Ishikawa (cell line): ENCODE measurements around the gene CATSPER3.

ENCODE experiments used
- CEBPB ChIP-seq: IDR thresholded peaks from 2 replicates; pipeline ENCODE4 v1.6.1; 2012
- CREB1 ChIP-seq: IDR thresholded peaks from 2 replicates; pipeline ENCODE4 v1.6.1; 2012; ENCODE audit warnings: low read depth
- EGR1 ChIP-seq: IDR thresholded peaks from 2 replicates; pipeline ENCODE4 v1.6.1; 2012
- EP300 ChIP-seq: IDR thresholded peaks from 2 replicates; pipeline ENCODE4 v1.6.1; 2012; ENCODE audit warnings: borderline replicate concordance
- FOXM1 ChIP-seq: IDR thresholded peaks from 2 replicates; pipeline ENCODE4 v1.6.1; 2012; ENCODE audit warnings: low read depth, borderline replicate concordance
- NFIC ChIP-seq: IDR thresholded peaks from 2 replicates; pipeline ENCODE4 v1.6.1; 2012
- RAD21 ChIP-seq: IDR thresholded peaks from 2 replicates; pipeline ENCODE4 v1.6.1; 2012; ENCODE audit warnings: low read depth
- TAF1 ChIP-seq: IDR thresholded peaks from 2 replicates; pipeline ENCODE4 v1.6.1; 2012; ENCODE audit warnings: low read depth, mild to moderate bottlenecking
- TCF12 ChIP-seq: IDR thresholded peaks from 2 replicates; pipeline ENCODE4 v1.6.1; 2012; ENCODE audit warnings: low read depth
- TEAD4 ChIP-seq: IDR thresholded peaks from 2 replicates; pipeline ENCODE4 v1.6.1; 2012
- YY1 ChIP-seq: IDR thresholded peaks from 2 replicates; pipeline ENCODE4 v1.6.1; 2012; ENCODE audit warnings: low read depth
- ZBTB7A ChIP-seq: IDR thresholded peaks from 2 replicates; pipeline ENCODE4 v1.6.1; 2012; ENCODE audit warnings: low read depth
- TF ChIP-seq, protein P1 (sequence below): IDR thresholded peaks from 2 replicates; pipeline ENCODE4 v1.6.1; 2012
- TF ChIP-seq, protein P2 (sequence below): IDR thresholded peaks from 2 replicates; pipeline ENCODE4 v1.6.1; 2012
- TF ChIP-seq, protein P3 (sequence below): IDR thresholded peaks from 2 replicates; pipeline ENCODE4 v1.6.1; 2012; ENCODE audit warnings: low read depth, mild to moderate bottlenecking

Gene CATSPER3

DNA sequence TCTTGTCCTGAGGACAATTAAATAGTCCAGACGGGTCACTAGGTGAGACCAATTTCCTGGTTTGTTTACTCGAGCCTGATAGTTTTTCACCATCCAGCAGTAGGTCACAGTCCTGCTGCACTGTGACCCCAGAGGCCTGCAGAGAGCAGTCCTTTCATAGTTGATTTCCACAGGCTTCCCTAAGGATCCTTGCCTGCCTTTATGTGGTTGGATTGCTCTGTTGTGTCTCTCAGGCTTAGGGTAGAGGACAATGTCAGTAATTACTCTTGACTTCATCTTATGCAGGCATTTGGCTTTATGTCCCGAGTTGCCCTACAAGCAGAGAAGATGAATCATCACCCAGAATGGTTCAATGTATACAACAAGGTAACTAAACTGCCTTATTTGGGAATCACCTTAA is 9.0 kb upstream of the CATSPER3 start:
- TF ChIP-seq FOXM1, result no peak
- TF ChIP-seq YY1, result no peak
- no peak for TF ChIP-seq EGR1
- no peak for TF ChIP-seq TEAD4
- TF ChIP-seq NFIC, result no peak
- TF ChIP-seq TAF1, result no peak
- no peak for TF ChIP-seq CREB1
- TF ChIP-seq RAD21, result no peak
- TF ChIP-seq, protein P1, sequence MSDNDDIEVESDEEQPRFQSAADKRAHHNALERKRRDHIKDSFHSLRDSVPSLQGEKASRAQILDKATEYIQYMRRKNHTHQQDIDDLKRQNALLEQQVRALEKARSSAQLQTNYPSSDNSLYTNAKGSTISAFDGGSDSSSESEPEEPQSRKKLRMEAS, result no peak
- TF ChIP-seq EP300, result no peak
- TF ChIP-seq CEBPB, result no peak
- TF ChIP-seq TCF12, result no peak
- TF ChIP-seq, protein P2, sequence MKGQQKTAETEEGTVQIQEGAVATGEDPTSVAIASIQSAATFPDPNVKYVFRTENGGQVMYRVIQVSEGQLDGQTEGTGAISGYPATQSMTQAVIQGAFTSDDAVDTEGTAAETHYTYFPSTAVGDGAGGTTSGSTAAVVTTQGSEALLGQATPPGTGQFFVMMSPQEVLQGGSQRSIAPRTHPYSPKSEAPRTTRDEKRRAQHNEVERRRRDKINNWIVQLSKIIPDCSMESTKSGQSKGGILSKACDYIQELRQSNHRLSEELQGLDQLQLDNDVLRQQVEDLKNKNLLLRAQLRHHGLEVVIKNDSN, result no peak
- TF ChIP-seq, protein P3, sequence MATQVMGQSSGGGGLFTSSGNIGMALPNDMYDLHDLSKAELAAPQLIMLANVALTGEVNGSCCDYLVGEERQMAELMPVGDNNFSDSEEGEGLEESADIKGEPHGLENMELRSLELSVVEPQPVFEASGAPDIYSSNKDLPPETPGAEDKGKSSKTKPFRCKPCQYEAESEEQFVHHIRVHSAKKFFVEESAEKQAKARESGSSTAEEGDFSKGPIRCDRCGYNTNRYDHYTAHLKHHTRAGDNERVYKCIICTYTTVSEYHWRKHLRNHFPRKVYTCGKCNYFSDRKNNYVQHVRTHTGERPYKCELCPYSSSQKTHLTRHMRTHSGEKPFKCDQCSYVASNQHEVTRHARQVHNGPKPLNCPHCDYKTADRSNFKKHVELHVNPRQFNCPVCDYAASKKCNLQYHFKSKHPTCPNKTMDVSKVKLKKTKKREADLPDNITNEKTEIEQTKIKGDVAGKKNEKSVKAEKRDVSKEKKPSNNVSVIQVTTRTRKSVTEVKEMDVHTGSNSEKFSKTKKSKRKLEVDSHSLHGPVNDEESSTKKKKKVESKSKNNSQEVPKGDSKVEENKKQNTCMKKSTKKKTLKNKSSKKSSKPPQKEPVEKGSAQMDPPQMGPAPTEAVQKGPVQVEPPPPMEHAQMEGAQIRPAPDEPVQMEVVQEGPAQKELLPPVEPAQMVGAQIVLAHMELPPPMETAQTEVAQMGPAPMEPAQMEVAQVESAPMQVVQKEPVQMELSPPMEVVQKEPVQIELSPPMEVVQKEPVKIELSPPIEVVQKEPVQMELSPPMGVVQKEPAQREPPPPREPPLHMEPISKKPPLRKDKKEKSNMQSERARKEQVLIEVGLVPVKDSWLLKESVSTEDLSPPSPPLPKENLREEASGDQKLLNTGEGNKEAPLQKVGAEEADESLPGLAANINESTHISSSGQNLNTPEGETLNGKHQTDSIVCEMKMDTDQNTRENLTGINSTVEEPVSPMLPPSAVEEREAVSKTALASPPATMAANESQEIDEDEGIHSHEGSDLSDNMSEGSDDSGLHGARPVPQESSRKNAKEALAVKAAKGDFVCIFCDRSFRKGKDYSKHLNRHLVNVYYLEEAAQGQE, result no peak
- no peak for TF ChIP-seq ZBTB7A

DNA sequence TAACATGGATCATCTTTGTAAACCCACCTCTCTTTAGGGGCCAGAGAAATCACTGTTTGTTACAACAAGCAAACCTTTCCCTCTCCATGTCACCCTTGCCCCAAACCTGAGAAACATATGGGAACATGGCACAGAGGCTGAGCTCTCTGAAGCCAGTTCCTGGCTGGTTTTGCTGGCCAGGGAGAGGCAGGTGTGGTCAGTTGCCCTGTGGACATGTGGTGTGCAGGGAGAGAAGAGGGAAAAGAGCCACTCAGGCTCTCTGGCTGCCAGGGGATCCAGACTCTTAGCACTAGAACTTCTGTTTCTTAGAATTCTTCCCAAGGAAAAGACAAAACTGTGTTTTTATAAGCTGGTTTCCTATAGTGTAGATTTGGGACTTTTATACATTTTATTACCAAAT is 4.6 kb upstream of the CATSPER3 start:
- TF ChIP-seq TAF1 (no peak), EP300 (no peak), RAD21 (no peak), YY1 (no peak), TCF12 (no peak), CREB1 (no peak), EGR1 (no peak), TEAD4 (no peak), CEBPB (no peak), ZBTB7A (no peak), NFIC (no peak), FOXM1 (no peak)
- TF ChIP-seq, protein P1, result no peak
- TF ChIP-seq, protein P3, result no peak
- TF ChIP-seq, protein P2, result no peak

DNA sequence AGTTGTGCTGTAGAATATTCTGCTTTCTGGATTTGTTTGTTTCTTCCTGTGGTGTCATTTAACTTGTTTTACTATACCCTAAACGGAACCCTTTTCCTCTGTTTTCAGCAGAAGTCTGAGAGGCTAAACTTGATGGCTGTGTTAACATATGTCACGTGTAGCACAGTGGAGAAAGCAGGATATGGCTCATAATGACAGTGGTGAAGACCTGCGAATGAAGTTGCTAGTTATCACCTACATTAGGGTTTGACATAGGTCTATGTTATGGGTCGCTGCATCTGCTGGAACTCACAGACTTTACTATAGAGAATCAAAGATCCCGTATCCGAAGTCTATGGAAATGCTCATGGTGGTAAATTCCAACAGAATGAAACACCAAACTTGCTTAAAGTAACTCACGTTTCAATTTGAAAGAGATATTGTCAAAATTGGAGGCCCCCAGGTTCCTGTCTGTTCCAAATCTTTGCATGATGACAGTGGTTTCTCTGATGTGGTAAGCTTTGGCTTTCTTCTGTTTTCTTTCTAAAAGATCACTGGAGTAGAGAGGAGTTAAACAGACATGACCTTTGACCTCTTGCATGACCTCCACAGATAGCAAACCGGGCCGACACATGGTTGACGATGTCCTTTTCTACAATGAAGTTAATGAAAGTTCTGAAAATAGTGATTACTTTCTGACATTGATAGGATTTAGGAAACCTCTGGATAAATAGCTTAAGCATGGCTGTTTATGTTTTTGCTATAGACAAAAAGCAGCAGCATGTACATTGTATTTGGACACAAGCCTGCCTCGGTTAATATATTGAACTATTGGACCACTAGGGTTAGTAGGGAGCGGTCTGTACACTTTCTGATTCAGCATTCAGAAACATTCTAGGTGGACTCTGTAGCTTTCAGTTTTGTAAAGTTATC is 3.1 kb upstream of the CATSPER3 start:
- TF ChIP-seq RAD21 (no peak), ZBTB7A (no peak), EP300 (no peak), NFIC (no peak), TCF12 (no peak), EGR1 (no peak), FOXM1 (no peak), TAF1 (no peak), CEBPB (no peak), YY1 (no peak), CREB1 (no peak), TEAD4 (no peak)
- TF ChIP-seq, protein P1, result no peak
- TF ChIP-seq, protein P2, result no peak
- TF ChIP-seq, protein P3, result no peak
